ENCODE data around the gene TMEM147.
"Not testable (repeated sequence)": the region's sequence is repeated elsewhere in the genome, so short reads cannot be mapped to it uniquely, and the experiment has no call there.

Gene TMEM147

DNA sequence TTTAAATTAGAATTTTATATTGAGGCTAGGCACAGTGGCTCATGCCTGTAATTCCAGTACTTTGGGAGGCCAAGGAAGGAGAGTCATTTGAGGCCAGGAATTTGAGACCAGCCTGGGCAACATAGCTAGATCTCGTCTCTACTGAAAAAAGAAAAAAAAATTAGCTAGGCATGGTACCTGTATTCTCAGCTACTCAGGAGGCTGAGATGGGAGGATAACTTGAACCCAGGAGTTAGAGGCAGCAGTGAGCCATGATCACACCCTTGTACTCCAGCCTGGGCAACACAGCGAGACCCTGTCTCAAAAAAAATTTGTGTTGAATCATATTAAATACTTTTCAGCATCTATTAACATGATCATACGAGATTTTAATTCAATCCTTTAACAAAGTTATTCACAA, 45.4 kb downstream of the TMEM147 start:
- TF ChIP-seq, protein P1, sequence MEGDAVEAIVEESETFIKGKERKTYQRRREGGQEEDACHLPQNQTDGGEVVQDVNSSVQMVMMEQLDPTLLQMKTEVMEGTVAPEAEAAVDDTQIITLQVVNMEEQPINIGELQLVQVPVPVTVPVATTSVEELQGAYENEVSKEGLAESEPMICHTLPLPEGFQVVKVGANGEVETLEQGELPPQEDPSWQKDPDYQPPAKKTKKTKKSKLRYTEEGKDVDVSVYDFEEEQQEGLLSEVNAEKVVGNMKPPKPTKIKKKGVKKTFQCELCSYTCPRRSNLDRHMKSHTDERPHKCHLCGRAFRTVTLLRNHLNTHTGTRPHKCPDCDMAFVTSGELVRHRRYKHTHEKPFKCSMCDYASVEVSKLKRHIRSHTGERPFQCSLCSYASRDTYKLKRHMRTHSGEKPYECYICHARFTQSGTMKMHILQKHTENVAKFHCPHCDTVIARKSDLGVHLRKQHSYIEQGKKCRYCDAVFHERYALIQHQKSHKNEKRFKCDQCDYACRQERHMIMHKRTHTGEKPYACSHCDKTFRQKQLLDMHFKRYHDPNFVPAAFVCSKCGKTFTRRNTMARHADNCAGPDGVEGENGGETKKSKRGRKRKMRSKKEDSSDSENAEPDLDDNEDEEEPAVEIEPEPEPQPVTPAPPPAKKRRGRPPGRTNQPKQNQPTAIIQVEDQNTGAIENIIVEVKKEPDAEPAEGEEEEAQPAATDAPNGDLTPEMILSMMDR (IDR thresholded peaks at IDR 0.05; ENCODE audit: low read depth, low read length, missing control alignments), result no peak
- H3K4me3 ChIP-seq (replicated peaks; ENCODE audit: low read depth, low read length), result no peak overlapping the region
- DNase-seq (ENCODE audit: extremely low read depth, low read depth), result no peak

DNA sequence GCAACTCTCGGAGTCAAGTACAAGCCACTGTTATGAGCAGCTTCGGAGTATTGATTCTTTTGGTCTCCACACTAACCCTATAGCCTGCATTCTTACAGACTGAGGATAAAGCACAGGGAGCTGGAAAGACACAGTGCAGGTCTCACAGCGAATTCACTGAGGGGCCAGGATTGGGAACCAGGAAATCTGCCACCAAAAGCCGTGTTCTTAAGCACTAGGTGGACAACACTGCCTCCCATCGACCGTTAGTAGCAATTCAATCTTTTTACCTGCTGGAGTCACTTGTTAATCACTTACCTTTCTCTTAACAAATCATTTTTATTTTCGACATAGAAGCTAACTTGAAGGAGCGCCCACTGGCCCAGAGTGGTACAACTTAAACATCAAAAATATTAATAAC, 46.8 kb downstream of the TMEM147 start:
- DNase-seq (ENCODE audit: extremely low read depth, low read depth), result no peak
- TF ChIP-seq, protein P1 (IDR thresholded peaks at IDR 0.05; ENCODE audit: low read depth, low read length, missing control alignments), result peak; percentile 41
- no peak overlapping the region for H3K4me3 ChIP-seq (replicated peaks; ENCODE audit: low read depth, low read length)

DNA sequence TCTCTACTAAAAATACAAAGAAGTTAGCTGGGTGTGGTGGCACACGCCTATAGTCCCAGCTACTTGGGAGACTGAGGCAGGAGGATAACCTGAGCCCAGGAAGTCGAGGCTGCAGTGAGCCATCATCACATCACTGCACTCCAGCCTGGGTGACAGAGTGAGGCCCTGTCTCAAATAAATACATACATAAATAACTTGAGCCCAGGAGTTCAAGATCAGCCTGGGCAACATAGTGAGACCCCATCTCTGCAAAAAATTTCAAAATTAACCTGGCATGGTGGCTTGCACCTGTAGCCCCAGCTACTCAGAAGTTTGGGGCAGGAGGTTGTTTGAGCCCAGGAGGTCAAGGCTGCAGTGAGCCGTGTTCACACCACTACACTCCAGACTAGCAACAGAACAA, 49.6 kb downstream of the TMEM147 start:
- DNase-seq (ENCODE audit: extremely low read depth, low read depth); H3K4me3 ChIP-seq (replicated peaks; ENCODE audit: low read depth, low read length): not testable (repeated sequence)

DNA sequence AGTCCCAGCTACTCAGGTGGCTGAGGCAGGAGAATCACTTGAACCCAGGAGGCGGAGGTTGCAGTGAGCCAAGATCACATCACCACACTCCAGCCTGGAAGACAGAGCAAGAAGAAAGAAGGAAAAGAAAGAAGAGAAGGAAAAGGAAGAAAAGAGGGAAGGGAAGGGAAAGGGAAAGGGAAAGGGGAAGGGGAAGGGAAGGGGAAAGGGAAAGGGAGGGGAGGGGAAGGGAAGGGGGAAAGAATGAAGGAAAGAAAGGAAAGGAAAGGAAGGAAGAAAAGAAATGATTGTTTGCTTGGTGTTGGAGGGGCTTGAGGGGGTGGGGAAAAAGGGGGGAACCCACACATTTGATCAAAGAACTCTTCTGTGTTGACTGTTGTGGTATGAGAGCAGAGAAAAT, 50.5 kb downstream of the TMEM147 start:
- DNase-seq (ENCODE audit: extremely low read depth, low read depth), result no peak
- TF ChIP-seq, protein P1 (IDR thresholded peaks at IDR 0.05; ENCODE audit: low read depth, low read length, missing control alignments), result no peak
- H3K4me3 ChIP-seq (replicated peaks; ENCODE audit: low read depth, low read length), result no peak overlapping the region

DNA sequence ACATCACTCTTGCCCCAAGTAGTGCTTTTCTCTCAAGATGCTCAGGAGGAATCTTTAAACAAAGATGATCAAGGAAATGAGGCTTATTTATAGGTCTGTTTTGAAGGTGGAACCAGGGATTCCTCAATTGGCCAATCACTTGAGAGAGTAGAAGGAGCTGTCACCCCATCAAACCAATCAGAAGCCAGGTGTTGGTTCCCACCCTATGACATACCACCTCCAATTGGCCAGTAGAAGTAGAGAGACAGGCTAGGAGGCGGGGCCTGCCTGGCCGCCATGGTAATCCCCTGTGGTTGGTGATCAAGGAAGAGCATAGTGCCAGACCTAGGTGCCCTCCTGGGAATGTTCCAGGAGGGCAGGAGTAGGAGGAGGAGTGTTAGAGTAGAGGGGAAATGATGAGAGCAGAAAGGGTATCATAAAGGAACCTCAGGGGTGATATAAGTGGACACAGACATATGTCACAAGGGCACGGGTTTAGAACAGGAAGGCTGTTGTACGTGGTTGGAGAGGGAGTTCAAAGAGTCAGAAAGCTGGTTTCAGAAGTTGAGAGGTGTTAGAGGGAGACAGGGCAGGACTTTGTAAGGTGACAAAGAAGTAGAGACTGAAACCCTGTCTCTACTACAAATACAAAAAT, 51.1 kb downstream of the TMEM147 start:
- no peak for DNase-seq (ENCODE audit: extremely low read depth, low read depth)
- H3K4me3 ChIP-seq (replicated peaks; ENCODE audit: low read depth, low read length), result no peak overlapping the region
- TF ChIP-seq, protein P1 (IDR thresholded peaks at IDR 0.05; ENCODE audit: low read depth, low read length, missing control alignments), result no peak

All from HFF-Myc (cell line).